Colonic mucosa (tissue), 4 donors: ENCODE measurements around the gene JAG2. TPM values are rescaled to one million over a fixed set of nuclear protein-coding genes. Genes with fewer than 3 reads are reported as not detected.

Experiments
- DNase-seq: peaks from one replicate; pipeline ENCODE4 v3.0.0-alpha.2; 2020
- H3K27ac ChIP-seq: fragments of 200-600 bp; one replicate; pipeline ENCODE4 v1.8.0; 2021
- H3K27me3 ChIP-seq: fragments of 200-600 bp; one replicate; pipeline ENCODE4 v1.8.0; 2021
- H3K36me3 ChIP-seq: fragments of 200-600 bp; one replicate; pipeline ENCODE4 v1.8.0; 2021
- H3K4me1 ChIP-seq: fragments of 200-600 bp; one replicate; pipeline ENCODE4 v1.8.0; 2021; ENCODE audit warnings: mild to moderate bottlenecking
- H3K4me3 ChIP-seq: fragments of 200-600 bp; one replicate; pipeline ENCODE4 v1.8.0; 2021
- H3K9ac ChIP-seq, 2 donors: one replicate each; pipeline ENCODE4 v1.7.0; 2013; ENCODE audit warnings: control low read depth in 2 of 2, low read depth in 2 of 2, low read length in 2 of 2
- H3K9me3 ChIP-seq: fragments of 200-600 bp; one replicate; pipeline ENCODE4 v1.8.0; 2021
- intact Hi-C: fragments of 100-400 bp; cut with DNase I; formaldehyde crosslinking; loops from one replicate; pipeline ENCODE4 v1.14.1; 2022
- microRNA-seq: library from miRNA; unstranded; fragments of <30 nt; microRNA quantifications from one replicate; pipeline ENCODE4, GENCODE V29; 2019
- total RNA-seq, 2 donors: library from RNA; stranded (reverse); fragmentation: NEBNext Ultra II Directional in 1 of 2; extraction: Animal tissue kit (Norgen Biotek cat#: 25700) in 1 of 2; gene quantifications; one replicate each; pipeline ENCODE4 v1.2.1, GENCODE V29; 2021
- TF ChIP-seq, protein P1 (sequence below): fragments of 200-600 bp; IDR thresholded peaks from one replicate; pipeline ENCODE4 v1.8.0; 2022; ENCODE audit warnings: antibody characterized with exemption, mild to moderate bottlenecking
- donor health status: healthy.
- donor health status: DM: no; HTN: no; CAD: no.
- donor health status: DM: no; HTN: no; CAD: no.

Gene JAG2
- total RNA-seq, 2 donors from 2014 or later, result 8.2 to 11.0 TPM

DNA sequence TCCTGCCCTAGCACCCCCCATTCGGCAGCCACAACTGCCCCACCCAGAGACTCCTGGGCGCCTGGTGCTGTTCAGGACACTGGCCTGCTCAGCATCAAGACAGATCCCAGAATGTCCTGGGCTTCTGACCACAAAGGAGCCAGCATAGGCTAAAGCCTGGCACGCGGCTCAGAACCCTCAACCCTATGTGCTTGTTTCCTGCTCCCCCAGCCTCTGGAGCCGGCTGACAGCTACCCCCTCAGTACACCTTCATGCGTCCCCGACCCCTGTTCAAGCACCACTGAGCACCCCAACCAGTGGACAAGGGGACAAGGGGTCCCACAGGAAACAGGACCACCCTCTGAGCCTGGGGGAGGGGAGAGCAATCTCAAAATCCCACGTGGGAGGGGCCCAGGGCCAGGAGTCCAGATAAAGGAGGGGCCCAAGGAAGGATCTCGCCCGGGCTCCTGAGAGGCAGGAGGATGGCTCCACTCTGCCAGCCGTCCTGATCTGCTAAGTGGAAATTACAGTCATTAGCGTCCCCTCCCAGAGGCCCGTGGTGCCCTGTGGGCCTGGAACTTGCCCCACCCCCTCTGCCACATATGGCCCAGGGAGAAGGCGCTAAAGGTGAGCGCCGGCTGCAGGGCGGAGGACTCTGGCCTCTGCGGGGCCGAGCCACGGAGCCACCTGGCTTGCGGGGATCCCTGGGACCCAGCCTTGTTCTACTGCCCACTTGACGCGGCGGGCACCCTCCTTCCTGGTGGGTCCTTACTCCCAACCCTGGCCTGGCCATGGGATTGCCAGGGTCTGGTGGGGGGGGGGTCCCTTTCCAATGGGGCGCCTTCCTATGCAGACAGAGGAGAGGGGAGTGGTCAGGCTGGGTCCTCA, 76.2 kb downstream of the JAG2 start:
- Histone ChIP-seq H3K9me3 (no peaks in the 10 kb centered on the region), H3K4me3 (peak overlapping the region; percentile 75), H3K9ac (peak overlapping the region; percentile 65 to 87), H3K27ac (peak overlapping the region; percentile 93), H3K36me3 (no peaks in the 10 kb centered on the region), H3K4me1 (peaks cover 24% of the 10 kb centered on the region), H3K27me3 (peaks cover 15% of the 10 kb centered on the region)
- TF ChIP-seq, protein P1, sequence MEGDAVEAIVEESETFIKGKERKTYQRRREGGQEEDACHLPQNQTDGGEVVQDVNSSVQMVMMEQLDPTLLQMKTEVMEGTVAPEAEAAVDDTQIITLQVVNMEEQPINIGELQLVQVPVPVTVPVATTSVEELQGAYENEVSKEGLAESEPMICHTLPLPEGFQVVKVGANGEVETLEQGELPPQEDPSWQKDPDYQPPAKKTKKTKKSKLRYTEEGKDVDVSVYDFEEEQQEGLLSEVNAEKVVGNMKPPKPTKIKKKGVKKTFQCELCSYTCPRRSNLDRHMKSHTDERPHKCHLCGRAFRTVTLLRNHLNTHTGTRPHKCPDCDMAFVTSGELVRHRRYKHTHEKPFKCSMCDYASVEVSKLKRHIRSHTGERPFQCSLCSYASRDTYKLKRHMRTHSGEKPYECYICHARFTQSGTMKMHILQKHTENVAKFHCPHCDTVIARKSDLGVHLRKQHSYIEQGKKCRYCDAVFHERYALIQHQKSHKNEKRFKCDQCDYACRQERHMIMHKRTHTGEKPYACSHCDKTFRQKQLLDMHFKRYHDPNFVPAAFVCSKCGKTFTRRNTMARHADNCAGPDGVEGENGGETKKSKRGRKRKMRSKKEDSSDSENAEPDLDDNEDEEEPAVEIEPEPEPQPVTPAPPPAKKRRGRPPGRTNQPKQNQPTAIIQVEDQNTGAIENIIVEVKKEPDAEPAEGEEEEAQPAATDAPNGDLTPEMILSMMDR, result no peak
- DNase-seq, result peak; percentile 82
- intact Hi-C loops, result loop anchor here (10.0 kb wide), 1 partner anchor 192 kb away; no protein-coding TSS in a partner anchor

- H3K4me3 ChIP-seq, result no peak overlapping the region
- TF ChIP-seq, protein P1, result no peak
- H3K27ac ChIP-seq, result peak overlapping the region; percentile 93
- H3K36me3 ChIP-seq, result no peaks in the 10 kb centered on the region
- intact Hi-C loops, result loop anchor here (10.0 kb wide), 1 partner anchor 193 kb away; no protein-coding TSS in a partner anchor
- H3K27me3 ChIP-seq, result peaks cover 21% of the 10 kb centered on the region
- peaks cover 29% of the 10 kb centered on the region for H3K4me1 ChIP-seq
- peak; percentile 93 for DNase-seq
- peak overlapping the region; percentile 33 to 65 for H3K9ac ChIP-seq
- H3K9me3 ChIP-seq, result no peaks in the 10 kb centered on the region
Measured at GRCh38 chr14:105091517-105092170, 76.9 kb downstream of the JAG2 start.

GRCh38 chr14:105091054-105091516, 77.5 kb downstream of the JAG2 start:
- Histone ChIP-seq H3K4me1 (peaks cover 29% of the 10 kb centered on the region), H3K27ac (peak overlapping the region; percentile 93), H3K27me3 (peaks cover 21% of the 10 kb centered on the region), H3K9me3 (no peaks in the 10 kb centered on the region), H3K4me3 (no peak overlapping the region), H3K9ac (peak overlapping the region in 1 of 2 donors; percentile 30), H3K36me3 (no peaks in the 10 kb centered on the region)
- DNase-seq, result peak; percentile 48
- intact Hi-C loops, result loop anchor here (10.0 kb wide), 1 partner anchor 194 kb away; no protein-coding TSS in a partner anchor
- TF ChIP-seq, protein P1, result no peak

Small RNAs within 50 kb of the gene (microRNA-seq; reads per million reads assigned to microRNA genes)
- not detected for gene MIR6765

Other genes starting within 250 kb of the JAG2 start
- 1 to 10 TPM in 1 of 2 donors, not detected in 1; 1.2 TPM for gene PLD4, start 243.9 kb downstream of the JAG2 start, total RNA-seq
- 10 to 100 TPM in 1 of 2 donors, 1 to 10 TPM in 1; 5.1 to 21.5 TPM for gene AHNAK2, start 190.4 kb downstream of the JAG2 start, total RNA-seq
- 1 to 10 TPM; 3.8 TPM for gene CLBA1, start 183.0 kb downstream of the JAG2 start, total RNA-seq
- gene CDCA4, start 147.7 kb downstream of the JAG2 start, total RNA-seq, result 10 to 100 TPM in 1 of 2 donors, 1 to 10 TPM in 1; 8.3 to 16.3 TPM
- gene GPR132, start 103.3 kb downstream of the JAG2 start, total RNA-seq, result 1 to 10 TPM; 1.0 TPM
- 10 to 100 TPM; 40.8 to 46.0 TPM for gene NUDT14, start 12.5 kb upstream of the JAG2 start, total RNA-seq
- 10 to 100 TPM; 56.9 to 66.0 TPM for gene BTBD6, start 79.8 kb upstream of the JAG2 start, total RNA-seq
- gene BRF1, start 132.2 kb upstream of the JAG2 start, total RNA-seq, result 10 to 100 TPM; 27.2 to 40.6 TPM
- gene PACS2, start 146.0 kb upstream of the JAG2 start, total RNA-seq, result 10 to 100 TPM; 44.1 to 82.5 TPM
- 1 to 10 TPM; 1.4 to 2.4 TPM for gene TEX22, start 229.8 kb upstream of the JAG2 start, total RNA-seq